GM11168 (cell line): Measurements from ENCODE around the gene SEMA5B.

Experiments
- in situ Hi-C: fragments of 300-500 bp; cut with MboI; formaldehyde crosslinking; loops from one replicate; pipeline ENCODE4 v1.12.0; 2022; ENCODE audit warnings: low sequenced_read_pairs; ENCODE audit not compliant: unreplicated experiment

Gene SEMA5B

GRCh38 chr3:122977746-122978466 is 49.7 kb downstream of the SEMA5B start:
- in situ Hi-C loops: no loop called here

DNA sequence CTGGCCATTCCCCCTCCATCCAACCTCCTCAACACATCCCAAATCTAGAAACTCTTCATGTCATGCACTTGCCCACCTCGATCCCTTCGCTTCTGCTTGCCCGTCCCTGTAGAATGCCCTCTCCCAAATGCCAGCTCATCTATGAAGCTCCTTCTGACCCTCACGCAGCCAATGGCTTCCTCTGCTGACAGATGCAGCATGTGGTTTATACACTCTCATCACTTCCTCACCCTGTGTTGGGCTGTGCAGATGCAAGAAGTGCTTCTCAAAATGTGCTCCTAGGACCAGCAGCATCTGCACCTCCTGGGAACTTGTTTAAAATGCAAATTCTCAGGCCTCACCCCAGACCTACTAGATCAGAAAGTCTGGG is 51.7 kb downstream of the SEMA5B start:
- in situ Hi-C loops: no loop called here

DNA sequence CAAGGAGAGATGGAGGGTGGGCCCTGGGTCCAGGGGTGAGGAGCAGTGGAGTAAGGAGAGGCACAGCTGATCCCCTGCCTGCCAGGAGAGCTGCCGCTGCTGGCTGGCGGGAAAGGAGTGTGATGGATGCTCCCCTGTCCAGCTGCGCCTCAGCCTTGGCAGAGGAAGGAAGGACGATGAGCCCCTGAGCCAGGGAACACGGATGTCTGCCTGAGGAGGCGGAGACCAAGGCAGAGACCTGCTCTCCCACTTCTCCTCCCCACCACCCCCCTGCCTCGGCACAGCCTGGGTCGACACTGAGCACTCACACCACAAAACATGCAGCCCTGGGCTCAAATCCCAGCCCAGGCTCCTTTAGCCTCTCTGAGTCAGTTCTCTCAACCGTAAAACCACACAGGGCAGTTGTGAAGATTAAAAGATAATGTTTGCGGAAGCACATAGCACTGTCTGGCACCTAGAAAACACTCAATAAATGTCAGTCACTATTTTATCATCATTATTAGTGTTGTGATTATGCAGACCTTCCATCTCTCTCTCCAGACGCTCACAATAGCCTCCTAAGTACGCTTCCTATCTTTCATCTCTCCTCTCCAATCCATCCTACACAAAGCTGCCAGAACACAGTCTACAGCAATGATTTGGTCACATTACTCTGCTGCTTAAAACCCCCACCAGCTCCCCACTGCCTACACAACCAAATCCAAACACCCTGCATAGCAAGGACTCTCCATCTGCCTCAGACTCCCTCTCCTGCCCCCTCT is 52.2 kb downstream of the SEMA5B start:
- in situ Hi-C loops: no loop called here

DNA sequence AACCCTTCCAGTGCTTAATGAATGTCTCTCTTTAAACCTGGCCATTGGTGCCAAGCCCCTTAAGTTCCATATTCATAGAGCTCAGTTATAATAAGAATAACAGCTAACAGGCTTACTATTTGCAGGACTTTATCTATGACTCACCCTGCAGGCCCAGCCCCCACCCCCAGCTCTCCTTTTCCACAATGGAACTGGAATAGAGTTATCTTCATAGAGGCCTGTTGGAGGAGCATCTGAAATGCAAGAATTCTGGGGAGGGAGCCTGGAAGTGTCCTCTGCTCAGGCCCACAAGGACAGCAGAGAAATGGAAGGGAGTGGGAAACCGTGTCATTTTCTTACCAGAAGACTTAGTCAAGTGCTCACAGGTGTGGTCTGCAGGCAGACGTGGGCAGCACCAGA is 52.8 kb downstream of the SEMA5B start:
- in situ Hi-C loops: no loop called here

DNA sequence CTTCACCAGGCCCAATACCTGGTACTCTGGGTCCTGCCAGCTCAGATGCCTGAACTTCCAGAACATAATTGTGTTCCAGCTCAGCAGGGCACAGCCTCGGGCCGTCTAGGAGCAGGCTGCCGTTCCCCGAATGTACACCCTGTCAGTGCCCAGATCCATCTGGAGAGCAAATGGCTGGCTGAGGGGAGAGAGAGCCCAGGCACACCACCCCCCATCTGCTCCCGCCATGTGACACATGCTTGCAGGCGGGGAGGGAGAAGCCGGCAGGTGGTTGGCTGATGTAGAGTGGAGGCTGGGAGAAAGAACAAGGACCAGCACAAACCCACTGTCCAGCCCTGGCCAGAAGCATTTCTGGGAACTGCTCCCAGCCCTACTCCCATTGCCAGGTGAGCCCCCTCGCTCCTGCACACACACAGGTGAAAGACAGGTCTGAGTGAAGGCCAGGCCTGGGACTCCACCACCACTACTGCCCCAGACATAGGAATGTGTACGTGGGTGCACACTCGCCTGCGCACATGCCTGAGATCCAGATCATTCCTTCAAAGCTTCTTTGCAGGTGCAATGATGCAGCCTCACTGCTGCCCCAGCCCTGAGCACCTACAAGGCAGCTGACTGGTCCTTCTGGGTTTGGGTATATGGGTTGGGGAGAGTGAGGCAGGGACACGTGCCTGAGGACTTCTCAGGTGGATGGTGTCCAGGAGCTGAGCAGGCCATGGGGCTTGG is 53.5 kb downstream of the SEMA5B start:
- in situ Hi-C loops: no loop called here

- in situ Hi-C loops: no loop called here
Measured at GRCh38 chr3:122972141-122972540, 55.4 kb downstream of the SEMA5B start.

- in situ Hi-C loops: no loop called here
Measured at GRCh38 chr3:122969585-122970469, 57.7 kb downstream of the SEMA5B start.

- in situ Hi-C loops: no loop called here
Measured at GRCh38 chr3:122967765-122968164, 59.8 kb downstream of the SEMA5B start.

DNA sequence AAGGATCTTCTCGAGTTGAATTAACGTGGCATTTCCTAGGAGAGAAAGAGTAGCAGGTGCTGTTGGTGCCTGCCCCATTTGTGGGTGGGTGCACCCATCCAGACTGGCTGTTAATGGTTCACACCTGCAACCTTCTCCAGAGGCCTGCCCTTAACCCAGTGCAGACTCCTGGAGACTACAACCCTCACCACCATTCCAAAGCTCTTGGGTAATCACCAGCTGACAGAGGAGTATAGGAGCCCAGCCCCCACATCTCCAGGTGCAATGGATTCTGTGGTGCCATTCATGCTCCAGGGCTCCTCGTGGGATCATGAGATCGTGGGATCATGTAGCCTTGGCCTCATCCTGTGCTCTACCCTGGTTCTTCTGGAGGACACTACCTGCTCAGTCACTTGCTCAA is 60.2 kb downstream of the SEMA5B start:
- in situ Hi-C loops: no loop called here

- in situ Hi-C loops: no loop called here
Measured at GRCh38 chr3:122966045-122966444, 61.5 kb downstream of the SEMA5B start.

- in situ Hi-C loops: no loop called here
Measured at GRCh38 chr3:122964811-122965210, 62.8 kb downstream of the SEMA5B start.

DNA sequence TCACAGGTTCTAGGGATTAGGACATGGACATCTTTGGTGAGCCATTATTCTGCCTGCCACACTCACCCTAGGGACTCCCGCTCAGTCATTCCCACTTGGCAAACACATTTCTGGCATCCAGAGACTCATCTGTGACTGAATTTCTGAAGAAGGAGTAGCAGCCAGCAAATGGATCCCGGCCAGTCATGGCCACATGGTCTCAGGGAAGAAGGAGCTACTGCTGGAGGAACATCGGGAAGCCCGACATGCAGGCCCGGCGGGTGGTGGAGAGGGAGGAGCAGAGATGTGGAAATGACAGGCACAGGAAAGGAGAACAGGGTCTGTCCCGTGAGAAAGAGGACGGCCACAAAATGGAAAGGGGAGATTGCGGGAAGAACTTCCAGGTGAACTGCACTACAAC is 65.4 kb downstream of the SEMA5B start:
- in situ Hi-C loops: no loop called here

DNA sequence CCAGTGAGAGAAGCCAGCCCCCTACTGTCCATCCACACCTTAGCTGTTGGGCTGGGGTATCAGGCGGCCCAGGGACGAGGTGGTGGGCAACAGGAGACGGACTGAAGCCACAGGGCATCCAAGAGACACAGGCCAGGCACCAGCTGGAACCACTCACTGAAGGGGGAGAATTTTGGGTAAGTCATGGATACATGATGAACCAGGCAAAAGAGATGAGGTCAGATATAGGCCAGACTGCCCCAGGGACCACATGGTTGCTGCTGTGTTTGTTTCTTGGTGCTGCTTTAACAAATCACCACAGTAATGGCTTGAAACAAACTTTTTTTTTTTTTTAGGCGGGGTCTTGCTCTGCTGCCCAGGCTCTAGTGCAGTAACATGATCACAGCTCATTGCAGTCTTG is 66.4 kb downstream of the SEMA5B start:
- in situ Hi-C loops: no loop called here

GRCh38 chr3:122960652-122961051 is 66.9 kb downstream of the SEMA5B start:
- in situ Hi-C loops: no loop called here

DNA sequence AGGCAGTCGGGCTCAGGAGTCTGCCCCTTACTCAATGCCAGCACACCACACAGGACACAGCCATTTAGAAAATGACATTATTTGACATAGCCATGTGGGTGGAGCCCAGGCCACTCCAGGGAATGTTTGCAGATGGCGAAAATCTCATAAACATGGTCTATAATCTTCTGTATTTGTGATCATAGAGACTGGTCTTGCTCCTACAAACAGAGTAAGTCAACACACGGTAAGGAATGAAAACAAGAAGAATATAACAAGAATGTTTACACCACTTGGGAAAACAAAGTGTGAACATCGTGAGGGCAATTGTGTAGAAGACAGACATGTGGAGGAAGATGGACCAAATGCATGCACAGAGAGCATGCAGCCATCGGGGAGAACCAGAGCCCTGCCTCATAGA is 68.2 kb downstream of the SEMA5B start:
- in situ Hi-C loops: no loop called here

- in situ Hi-C loops: no loop called here
Measured at GRCh38 chr3:122957707-122958689, 69.6 kb downstream of the SEMA5B start.

DNA sequence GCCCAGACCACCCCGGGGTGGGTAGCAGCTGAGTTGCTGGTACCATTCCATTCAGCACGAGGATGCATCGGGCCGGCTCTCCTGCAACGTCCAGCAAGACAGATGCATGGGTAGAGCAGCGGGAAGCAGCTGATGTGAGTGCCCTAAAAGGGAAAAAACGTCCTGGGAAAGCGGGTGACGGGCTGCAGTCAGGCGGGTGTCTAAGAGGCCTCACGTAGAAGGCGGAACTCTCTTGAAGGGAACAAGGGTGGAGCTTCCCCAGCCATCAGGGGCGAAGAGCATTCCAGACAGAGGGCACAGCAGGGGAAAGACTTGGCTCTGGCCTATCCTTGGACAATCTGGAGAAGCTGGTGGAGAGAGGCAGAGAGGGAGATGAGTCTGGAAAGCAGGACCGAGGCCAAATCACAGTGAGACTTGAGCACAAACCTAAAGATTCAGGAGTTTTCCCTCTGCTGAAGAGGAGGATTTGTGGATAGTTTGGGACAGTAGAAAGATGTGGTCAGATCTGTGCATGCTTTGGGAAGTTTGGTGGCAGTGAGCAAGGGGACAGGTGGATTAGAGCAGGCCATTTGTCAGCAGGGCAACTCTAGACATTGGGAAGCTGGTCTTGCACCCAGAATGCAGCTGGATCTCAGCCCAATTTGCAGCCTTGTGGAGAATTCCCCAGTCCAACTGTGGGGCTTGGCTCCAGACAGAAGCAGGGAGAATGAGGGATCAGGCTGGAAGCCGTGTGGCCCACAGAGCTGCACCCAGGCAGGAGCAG is 70.7 kb downstream of the SEMA5B start:
- in situ Hi-C loops: no loop called here

DNA sequence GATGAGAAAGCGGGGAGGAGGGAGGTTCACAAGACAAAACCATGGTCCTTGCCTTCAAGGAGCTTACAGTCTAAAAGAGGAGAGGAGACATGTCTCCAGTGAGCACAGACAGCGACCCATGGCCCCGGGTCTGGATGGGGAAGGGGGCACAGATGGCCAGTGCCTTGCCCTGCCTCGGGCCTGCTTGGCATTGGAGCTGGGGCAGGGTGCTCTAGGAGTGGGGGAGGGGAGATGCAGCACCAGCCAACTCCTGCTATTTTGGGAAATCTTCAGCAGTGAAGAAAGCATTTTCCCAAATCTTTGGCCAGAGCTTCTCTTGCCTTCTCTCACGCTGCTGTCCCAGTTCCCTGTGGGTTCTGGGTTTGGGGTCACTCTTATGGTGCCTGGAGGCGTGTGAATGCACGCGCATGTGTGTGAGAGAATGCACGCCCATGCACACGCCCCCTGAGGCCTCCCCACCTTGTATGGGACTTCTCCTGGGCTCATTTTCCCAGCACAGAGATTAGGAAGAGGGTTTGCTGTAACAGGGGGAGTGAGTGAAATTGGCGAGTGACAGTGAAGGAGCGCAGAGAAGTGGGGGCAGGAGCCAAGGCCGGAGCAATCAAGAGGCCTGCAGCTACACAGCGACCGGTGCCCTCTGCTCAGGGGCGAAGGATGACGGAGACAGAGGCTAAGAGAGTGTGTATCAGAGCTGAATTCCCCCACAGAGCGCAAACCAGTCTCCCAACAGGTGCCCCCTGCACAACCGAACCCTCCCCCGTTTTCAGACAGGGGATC is 71.5 kb downstream of the SEMA5B start:
- in situ Hi-C loops: no loop called here
